ENCODE measurements around the gene PHIP. TPM values are rescaled to one million over a fixed set of nuclear protein-coding genes. Genes with fewer than 3 reads are reported as not detected.

Gene PHIP
- total RNA-seq, 1 donor from 2014 or later: 74.5 TPM

GRCh38 chr6:79005024-79005423 is 73.0 kb downstream of the PHIP start:
- peaks cover 21% of the 10 kb centered on the region for H3K36me3 Mint-ChIP-seq (ENCODE audit: insufficient read depth)

DNA sequence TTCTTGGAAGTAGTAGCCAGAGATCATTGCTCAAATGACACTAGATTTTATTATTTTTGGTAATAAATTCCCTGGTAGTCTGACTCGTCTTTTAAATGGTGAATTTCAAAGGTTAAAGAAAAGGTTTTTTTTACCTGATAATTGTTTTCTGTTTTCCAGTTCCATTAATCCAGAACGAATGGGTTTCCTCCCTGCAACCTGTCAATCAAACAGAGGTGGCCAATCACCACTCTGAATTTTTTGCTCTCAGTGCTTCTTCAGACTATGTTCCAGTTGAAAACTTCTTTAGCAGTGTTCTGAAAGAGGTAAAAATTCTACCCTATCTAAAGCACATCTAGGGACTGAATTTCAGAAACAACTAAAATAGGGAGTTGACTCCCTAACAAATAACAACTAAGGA is 73.8 kb downstream of the PHIP start:
- DNase-seq (ENCODE audit: low spot score, unreplicated experiment): no peak
- no peaks in the 10 kb centered on the region for H3K9me3 Mint-ChIP-seq (ENCODE audit: low read depth)
- H3K4me3 Mint-ChIP-seq (ENCODE audit: low read depth): no peak overlapping the region
- peaks cover 23% of the 10 kb centered on the region for H3K36me3 Mint-ChIP-seq (ENCODE audit: insufficient read depth)
- H3K27me3 Mint-ChIP-seq: no peaks in the 10 kb centered on the region
- peaks cover 4% of the 10 kb centered on the region for H3K4me1 Mint-ChIP-seq (ENCODE audit: low read depth)
- H3K27ac Mint-ChIP-seq: no peak overlapping the region
- TF ChIP-seq, protein P1, sequence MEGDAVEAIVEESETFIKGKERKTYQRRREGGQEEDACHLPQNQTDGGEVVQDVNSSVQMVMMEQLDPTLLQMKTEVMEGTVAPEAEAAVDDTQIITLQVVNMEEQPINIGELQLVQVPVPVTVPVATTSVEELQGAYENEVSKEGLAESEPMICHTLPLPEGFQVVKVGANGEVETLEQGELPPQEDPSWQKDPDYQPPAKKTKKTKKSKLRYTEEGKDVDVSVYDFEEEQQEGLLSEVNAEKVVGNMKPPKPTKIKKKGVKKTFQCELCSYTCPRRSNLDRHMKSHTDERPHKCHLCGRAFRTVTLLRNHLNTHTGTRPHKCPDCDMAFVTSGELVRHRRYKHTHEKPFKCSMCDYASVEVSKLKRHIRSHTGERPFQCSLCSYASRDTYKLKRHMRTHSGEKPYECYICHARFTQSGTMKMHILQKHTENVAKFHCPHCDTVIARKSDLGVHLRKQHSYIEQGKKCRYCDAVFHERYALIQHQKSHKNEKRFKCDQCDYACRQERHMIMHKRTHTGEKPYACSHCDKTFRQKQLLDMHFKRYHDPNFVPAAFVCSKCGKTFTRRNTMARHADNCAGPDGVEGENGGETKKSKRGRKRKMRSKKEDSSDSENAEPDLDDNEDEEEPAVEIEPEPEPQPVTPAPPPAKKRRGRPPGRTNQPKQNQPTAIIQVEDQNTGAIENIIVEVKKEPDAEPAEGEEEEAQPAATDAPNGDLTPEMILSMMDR (IDR thresholded peaks at IDR 0.05; ENCODE audit: unreplicated experiment): no peak

More at GRCh38 chr6:79005024-79005423, 73.0 kb downstream of the PHIP start:
- DNase-seq (ENCODE audit: low spot score, unreplicated experiment): no peak
- Mint-ChIP-seq H3K4me3 (ENCODE audit: low read depth) (no peak overlapping the region), H3K9me3 (ENCODE audit: low read depth) (no peaks in the 10 kb centered on the region), H3K27ac (no peak overlapping the region), H3K4me1 (ENCODE audit: low read depth) (peaks cover 4% of the 10 kb centered on the region), H3K27me3 (no peaks in the 10 kb centered on the region)
- TF ChIP-seq, protein P1 (IDR thresholded peaks at IDR 0.05; ENCODE audit: unreplicated experiment): no peak

GRCh38 chr6:79001415-79001814 is 76.6 kb downstream of the PHIP start:
- Mint-ChIP-seq H3K9me3 (ENCODE audit: low read depth) (no peaks in the 10 kb centered on the region), H3K36me3 (ENCODE audit: insufficient read depth) (peaks cover 44% of the 10 kb centered on the region), H3K27ac (no peak overlapping the region), H3K27me3 (no peaks in the 10 kb centered on the region), H3K4me1 (ENCODE audit: low read depth) (peaks cover 4% of the 10 kb centered on the region), H3K4me3 (ENCODE audit: low read depth) (no peak overlapping the region)
- TF ChIP-seq, protein P1 (IDR thresholded peaks at IDR 0.05; ENCODE audit: unreplicated experiment): no peak
- no peak for DNase-seq (ENCODE audit: low spot score, unreplicated experiment)

DNA sequence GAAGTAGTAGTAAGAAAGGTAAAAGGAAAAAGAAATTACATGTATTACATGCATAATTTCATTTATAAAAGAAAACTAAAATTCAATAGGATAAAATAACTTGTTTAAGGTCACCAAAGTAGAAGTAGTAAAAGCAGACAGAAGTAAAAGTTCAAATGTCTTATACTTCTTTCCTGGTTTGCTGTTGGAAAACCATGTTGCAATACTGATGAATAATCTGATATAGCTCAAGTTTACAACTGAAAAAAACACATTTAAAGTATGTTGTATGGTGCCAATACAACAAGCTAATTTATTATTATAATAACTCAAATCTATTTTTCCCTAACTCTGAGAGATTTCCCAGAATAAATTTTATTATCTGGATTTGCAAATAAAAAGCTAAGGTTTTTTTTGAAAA is 78.3 kb downstream of the PHIP start:
- no peaks in the 10 kb centered on the region for H3K27me3 Mint-ChIP-seq
- no peak overlapping the region for H3K4me3 Mint-ChIP-seq (ENCODE audit: low read depth)
- H3K27ac Mint-ChIP-seq: no peak overlapping the region
- H3K36me3 Mint-ChIP-seq (ENCODE audit: insufficient read depth): peaks cover 58% of the 10 kb centered on the region
- H3K4me1 Mint-ChIP-seq (ENCODE audit: low read depth): peaks cover 3% of the 10 kb centered on the region
- H3K9me3 Mint-ChIP-seq (ENCODE audit: low read depth): peaks cover 4% of the 10 kb centered on the region
- DNase-seq (ENCODE audit: low spot score, unreplicated experiment): no peak
- TF ChIP-seq, protein P1 (IDR thresholded peaks at IDR 0.05; ENCODE audit: unreplicated experiment): no peak

DNA sequence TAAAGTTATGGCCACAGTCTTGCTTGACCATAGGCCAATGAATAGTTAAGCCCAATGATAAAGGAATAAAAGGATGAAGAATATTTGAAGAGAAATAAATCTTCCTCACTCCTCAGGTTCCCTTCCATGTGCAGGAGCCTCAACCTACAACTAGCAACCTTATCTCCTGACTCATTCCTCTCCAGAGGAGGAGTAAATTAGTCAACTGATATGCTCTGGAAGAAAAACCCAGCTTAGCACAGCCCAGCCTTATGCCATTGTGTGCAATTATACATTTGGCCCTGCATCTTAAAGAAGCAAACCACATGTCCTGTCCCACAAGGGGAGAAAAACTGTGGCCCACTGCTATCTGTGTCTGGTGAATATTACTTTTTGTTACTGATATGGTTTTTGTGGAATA is 82.1 kb downstream of the PHIP start:
- H3K4me3 Mint-ChIP-seq (ENCODE audit: low read depth): no peak overlapping the region

More for the DNA sequence above, 82.1 kb downstream of the PHIP start:
- Mint-ChIP-seq H3K4me1 (ENCODE audit: low read depth) (no peaks in the 10 kb centered on the region), H3K27me3 (no peaks in the 10 kb centered on the region), H3K27ac (no peak overlapping the region), H3K36me3 (ENCODE audit: insufficient read depth) (peaks cover 70% of the 10 kb centered on the region), H3K9me3 (ENCODE audit: low read depth) (peaks cover 8% of the 10 kb centered on the region)
- DNase-seq (ENCODE audit: low spot score, unreplicated experiment): no peak
- TF ChIP-seq, protein P1 (IDR thresholded peaks at IDR 0.05; ENCODE audit: unreplicated experiment): no peak

All from progenitor cell of endocrine pancreas (in vitro differentiated cells).